VCaP (cell line): ENCODE data around the gene LYST.

Source experiments
- H3K27ac ChIP-seq: fragments of 450-650 bp; 2 replicates; pipeline ENCODE4 v1.5.1; 2017
- CTCF ChIP-seq: fragments of 450-650 bp; conservative IDR thresholded peaks from 2 replicates; pipeline ENCODE4 v1.5.1; 2017; ENCODE audit warnings: mild to moderate bottlenecking, moderate library complexity

Gene LYST

DNA sequence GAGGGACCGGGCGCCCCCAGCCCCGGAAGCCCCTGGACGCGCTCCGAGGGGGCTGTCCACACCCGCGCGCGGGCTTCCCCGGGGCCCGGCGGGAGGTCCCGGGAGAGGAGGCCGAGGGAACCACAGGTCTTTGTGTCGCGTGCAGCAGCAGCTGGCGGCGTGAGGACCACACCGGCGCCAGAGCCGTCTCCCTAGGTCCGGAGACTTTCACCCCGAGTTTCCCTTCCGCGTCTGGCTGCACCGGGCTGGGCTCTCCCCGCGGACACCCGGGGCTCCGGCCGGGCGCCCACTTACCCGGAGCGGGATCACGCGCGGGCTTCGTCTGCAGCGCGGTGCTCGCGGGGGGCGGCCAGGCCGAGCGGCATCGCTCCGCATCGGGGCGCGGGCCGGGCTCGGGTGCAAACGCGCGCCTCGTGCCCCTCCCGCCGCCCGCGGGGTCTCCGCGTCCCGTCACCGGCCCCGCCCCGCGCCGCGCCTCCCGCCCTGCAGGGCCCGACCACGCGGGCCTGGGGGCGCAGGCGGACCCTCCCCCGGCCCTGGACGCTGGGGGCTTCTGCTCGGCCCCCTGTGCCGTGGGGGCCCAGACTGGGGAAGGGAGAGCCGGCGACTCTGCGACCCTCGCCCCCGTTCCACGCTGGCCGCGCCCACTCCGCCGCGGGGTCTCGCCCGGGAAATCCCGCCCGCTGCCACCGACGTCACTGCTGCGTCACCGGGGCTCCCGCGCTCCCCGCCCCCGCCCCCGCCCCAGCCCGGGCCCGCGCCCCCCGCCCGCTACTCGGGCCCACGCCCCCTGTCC, 217.1 kb downstream of the LYST start, which contains the start of gene GNG4:
TSS of gene GNG4 (minus strand) at position 417 of the 796 bp plus-strand sequence. CDS start 65,946 bp downstream, outside the sequence.
- H3K27ac ChIP-seq: peak within 1 kb of the TSS; percentile 90
- TF ChIP-seq CTCF: no peak

GRCh38 chr1:235648954-235649367, 217.7 kb downstream of the LYST start:
- H3K27ac ChIP-seq: peak overlapping the region; percentile 90
- TF ChIP-seq CTCF: no peak

DNA sequence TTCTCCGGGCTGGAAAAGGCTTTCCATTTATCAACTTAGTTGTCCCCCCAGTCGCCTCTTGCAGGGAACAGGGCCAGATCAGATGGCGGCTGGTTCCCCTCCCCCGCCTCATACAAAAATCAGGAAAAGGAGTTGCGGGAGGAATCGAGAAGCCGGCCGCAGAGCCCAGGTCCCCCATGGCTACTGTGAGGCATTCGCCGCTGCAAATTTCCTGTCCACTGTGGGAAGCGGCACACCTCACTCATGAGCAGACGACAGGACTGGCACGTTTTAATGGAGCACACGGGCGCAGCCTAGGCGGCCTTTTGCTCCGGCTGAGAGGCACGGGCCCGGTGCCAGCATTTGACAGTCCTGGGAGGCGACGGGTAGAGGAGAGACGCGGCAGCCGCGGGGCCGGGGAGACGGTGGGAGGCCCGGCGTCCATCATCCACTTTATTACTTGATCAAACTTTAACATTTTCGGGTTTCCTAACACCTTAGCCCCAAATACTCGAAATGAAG, 218.2 kb downstream of the LYST start:
- H3K27ac ChIP-seq: peak overlapping the region; percentile 90
- TF ChIP-seq CTCF: no peak

- peak overlapping the region; percentile 90 for H3K27ac ChIP-seq
These were observed 219.2 kb downstream of the LYST start for GRCh38 chr1:235647537-235647936.

- no peak overlapping the region for H3K27ac ChIP-seq
- no peak for TF ChIP-seq CTCF
These were observed 220.2 kb downstream of the LYST start for GRCh38 chr1:235646463-235646862.

DNA sequence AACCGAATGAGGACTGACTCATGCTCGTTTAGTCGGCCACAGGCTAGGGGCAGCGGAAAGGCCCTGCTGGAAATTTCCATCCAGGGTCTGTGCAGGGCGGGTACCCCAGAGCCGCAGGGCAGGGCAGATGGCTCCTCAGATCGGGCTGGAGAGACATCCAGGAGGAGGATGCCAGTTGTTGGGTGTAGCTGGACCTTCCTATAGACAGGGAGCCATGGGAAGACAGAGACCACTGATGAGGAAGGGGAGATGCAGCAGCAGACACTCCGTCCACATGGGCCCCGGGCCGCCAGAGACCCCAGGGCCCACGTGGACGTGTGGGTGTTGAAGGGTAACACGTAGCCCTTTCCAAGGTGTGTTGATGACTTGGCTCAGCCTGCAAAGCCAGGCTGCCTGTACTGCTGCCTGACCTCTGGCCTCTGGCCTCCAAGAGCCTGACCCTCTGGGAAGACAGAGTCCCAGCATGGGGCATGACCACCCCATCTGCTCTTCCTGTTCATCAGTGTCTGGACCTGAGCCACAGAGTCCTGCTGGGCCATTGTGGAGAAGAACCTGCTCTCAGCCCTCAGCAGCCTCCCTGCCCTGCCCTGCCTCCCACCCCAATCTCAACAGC, 221.9 kb downstream of the LYST start:
- no peak for TF ChIP-seq CTCF
- H3K27ac ChIP-seq: no peak overlapping the region

DNA sequence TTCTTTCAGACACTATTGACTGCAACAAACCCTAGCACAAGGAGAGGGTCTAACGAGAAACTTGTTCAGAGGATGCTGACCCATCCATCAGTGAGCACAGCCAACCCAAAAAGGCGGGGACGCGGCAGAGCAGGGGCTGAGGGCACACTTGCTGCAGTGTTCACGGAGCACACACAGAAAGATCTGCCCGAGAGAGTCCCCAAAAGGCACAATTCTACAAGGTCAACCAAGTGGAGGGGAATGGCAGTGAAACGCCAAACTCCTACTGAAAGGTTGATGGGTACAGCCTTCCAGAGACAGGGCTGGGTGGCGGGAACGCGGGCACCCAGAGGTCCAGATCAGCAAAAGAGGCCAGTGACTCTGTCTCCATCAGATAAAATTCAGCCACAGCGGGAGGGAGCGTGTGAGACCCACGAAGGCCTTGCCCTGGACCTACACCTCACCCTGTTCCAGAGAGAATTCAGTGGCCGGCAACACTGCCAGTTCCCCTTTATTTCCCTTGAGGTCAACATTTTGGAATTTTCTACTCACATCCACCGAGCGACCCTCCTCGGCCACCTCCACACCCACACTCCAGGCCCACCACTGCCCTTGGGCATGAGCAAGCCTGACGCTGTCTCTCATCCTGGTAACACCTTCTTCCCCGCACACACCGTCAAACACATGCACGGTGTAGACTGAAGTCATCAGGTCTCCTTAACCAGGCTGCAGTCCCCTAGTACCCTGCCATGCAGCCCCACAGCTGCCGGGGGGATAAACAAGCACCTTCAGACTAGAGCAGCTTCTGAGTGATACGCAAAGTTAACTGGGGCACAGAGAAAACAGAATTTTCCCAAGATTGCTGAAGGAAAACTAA, 222.6 kb downstream of the LYST start:
- no peak for TF ChIP-seq CTCF
- H3K27ac ChIP-seq: no peak overlapping the region
